ENCODE results near the gene ADSS1. TPM values are rescaled to one million over a fixed set of nuclear protein-coding genes. Genes with fewer than 3 reads are reported as not detected.

Gene ADSS1
- total and polyA plus RNA-seq, 3 experiments from 2014 or later = 1.4 to 1.6 (median 1.5) TPM

GRCh38 chr14:104752423-104752734 lies 28.4 kb downstream of the ADSS1 start:
- Histone ChIP-seq H3K4me1 (ENCODE audit: insufficient read depth, low read length) (peaks cover 20% of the 10 kb centered on the region), H3K27ac (ENCODE audit: low read depth, low read length) (peak overlapping the region; percentile 73), H3K27me3 (ENCODE audit: insufficient read depth, low read length, poor library complexity, severe bottlenecking) (no peaks in the 10 kb centered on the region), H3K36me3 (ENCODE audit: insufficient read depth, low read length) (peaks cover 4% of the 10 kb centered on the region), H3K4me3 (ENCODE audit: low read length) (peak overlapping the region; percentile 87), H3K9me3 (ENCODE audit: low read length) (no peaks in the 10 kb centered on the region)
- no peaks in the 10 kb centered on the region for H3K27me3 Mint-ChIP-seq
- H3K4me1 Mint-ChIP-seq = peaks cover 26 to 53% (median 27%) of the 10 kb centered on the region in 3 donors
- H3K27ac Mint-ChIP-seq = peak overlapping the region; percentile 85 to 96 (median 90)
- ChIA-PET POLR2A (interaction anchor here (0.7 to 1.9 kb wide), 10 partner anchors 10 to 562 kb away, joined by 3 to 12 read pairs (median 3); partner anchors contain the start of genes BTBD6, PACS2 and ZBTB42), CTCF (interaction anchor here (0.7 to 3.4 kb wide), 7 partner anchors 10 to 779 kb away, joined by 3 to 16 read pairs (median 4); no protein-coding TSS in a partner anchor)
- no peak for DNase-seq
- H3K4me3 Mint-ChIP-seq = peak overlapping the region; percentile 88 to 93 (median 92)
- no peaks in the 10 kb centered on the region for H3K9me3 Mint-ChIP-seq
- peaks cover 0 to 35% (median 6%) of the 10 kb centered on the region in 3 donors for H3K36me3 Mint-ChIP-seq

DNA sequence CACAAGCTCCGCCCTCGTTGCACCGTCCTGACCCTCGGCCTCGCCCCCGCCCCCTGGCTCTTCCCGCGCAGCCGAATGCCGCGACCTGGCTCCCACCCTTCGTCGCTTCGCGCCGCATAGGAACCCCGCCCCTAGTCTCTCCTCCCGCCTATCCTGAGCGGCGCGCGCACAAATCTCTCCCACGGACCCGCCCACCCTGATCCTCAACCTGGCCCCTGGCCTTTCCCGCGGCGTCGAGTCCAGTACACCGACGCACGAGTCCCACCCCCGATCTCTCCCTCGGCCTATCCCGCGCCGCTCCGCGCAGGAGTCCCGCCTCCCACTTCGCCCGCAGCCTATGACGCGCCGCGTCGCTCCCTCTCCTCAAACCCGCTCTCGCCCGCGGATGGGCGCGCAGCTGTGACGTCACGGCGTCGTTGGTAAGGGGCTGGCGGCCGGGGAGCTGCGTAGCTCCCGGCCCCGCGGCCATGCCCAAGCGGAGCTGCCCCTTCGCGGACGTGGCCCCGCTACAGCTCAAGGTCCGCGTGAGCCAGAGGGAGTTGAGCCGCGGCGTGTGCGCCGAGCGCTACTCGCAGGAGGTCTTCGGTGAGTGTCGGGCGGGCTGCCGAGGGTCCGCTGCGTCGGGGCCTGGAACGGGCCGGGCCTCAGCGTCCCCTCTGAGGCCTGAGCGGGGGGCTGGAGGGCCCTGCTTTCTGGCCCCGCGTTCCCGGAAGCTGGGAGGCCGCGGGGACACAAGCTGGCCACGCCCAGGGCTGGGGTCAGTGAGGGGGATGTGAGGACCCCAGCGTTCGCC lies 28.9 kb downstream of the ADSS1 start, which contains the start of gene SIVA1:
TSS of gene SIVA1 (plus strand) at position 413 of the 793 bp plus-strand sequence. CDS start at position 468, 55 bp downstream.
- POLR2A ChIA-PET = interaction anchor here (0.6 to 1.9 kb wide), 11 partner anchors 10 to 562 kb away, joined by 3 to 12 read pairs (median 3); partner anchors contain the start of genes BTBD6, PACS2 and ZBTB42
- peak within 1 kb of the TSS; percentile 87 for H3K4me3 ChIP-seq (ENCODE audit: low read length)

GRCh38 chr14:104753528-104754212 lies 29.6 kb downstream of the ADSS1 start:
- H3K36me3 ChIP-seq (ENCODE audit: insufficient read depth, low read length) = peaks cover 4% of the 10 kb centered on the region
- no peaks in the 10 kb centered on the region for H3K9me3 Mint-ChIP-seq
- peak in 1 of 5 donors; percentile 21 for DNase-seq
- peak overlapping the region; percentile 86 to 97 (median 90) for H3K27ac Mint-ChIP-seq
- peak overlapping the region; percentile 73 for H3K4me3 ChIP-seq (ENCODE audit: low read length)
- H3K36me3 Mint-ChIP-seq = peaks cover 0 to 47% (median 6%) of the 10 kb centered on the region in 3 donors
- CTCF ChIA-PET = interaction anchor here (0.7 to 3.4 kb wide), 5 partner anchors 11 to 73 kb away, joined by 3 to 16 read pairs (median 6); partner anchors contain the start of gene ADSS1
- peak overlapping the region; percentile 81 to 93 (median 90) for H3K4me3 Mint-ChIP-seq
- no peaks in the 10 kb centered on the region for H3K27me3 Mint-ChIP-seq
- H3K27ac ChIP-seq (ENCODE audit: low read depth, low read length) = peak overlapping the region; percentile 91
- H3K9me3 ChIP-seq (ENCODE audit: low read length) = no peaks in the 10 kb centered on the region
- H3K4me1 Mint-ChIP-seq = peaks cover 27 to 58% (median 28%) of the 10 kb centered on the region in 3 donors
- no peaks in the 10 kb centered on the region for H3K27me3 ChIP-seq (ENCODE audit: insufficient read depth, low read length, poor library complexity, severe bottlenecking)
- POLR2A ChIA-PET = interaction anchor here (0.6 to 1.9 kb wide), 5 partner anchors 42 to 561 kb away, joined by 3 to 12 read pairs (median 7); partner anchors contain the start of genes PACS2 and ZBTB42
- peaks cover 20% of the 10 kb centered on the region for H3K4me1 ChIP-seq (ENCODE audit: insufficient read depth, low read length)

More for the DNA sequence above, 28.9 kb downstream of the ADSS1 start, which contains the start of gene SIVA1:
- CTCF ChIA-PET = interaction anchor here (0.7 to 3.4 kb wide), 7 partner anchors 11 to 778 kb away, joined by 3 to 16 read pairs (median 4); no protein-coding TSS in a partner anchor
- Histone ChIP-seq H3K27me3 (ENCODE audit: insufficient read depth, low read length, poor library complexity, severe bottlenecking) (no peaks in the 10 kb centered on the region), H3K4me1 (ENCODE audit: insufficient read depth, low read length) (peaks cover 20% of the 10 kb centered on the region), H3K27ac (ENCODE audit: low read depth, low read length) (peak within 1 kb of the TSS; percentile 91), H3K36me3 (ENCODE audit: insufficient read depth, low read length) (peaks cover 4% of the 10 kb centered on the region), H3K9me3 (ENCODE audit: low read length) (no peaks in the 10 kb centered on the region)
- peaks cover 0 to 41% (median 6%) of the 10 kb centered on the region in 3 donors for H3K36me3 Mint-ChIP-seq
- H3K27ac Mint-ChIP-seq = peak within 1 kb of the TSS; percentile 86 to 97 (median 92)
- peaks cover 27 to 58% (median 28%) of the 10 kb centered on the region in 3 donors for H3K4me1 Mint-ChIP-seq
- H3K27me3 Mint-ChIP-seq = no peaks in the 10 kb centered on the region
- peak; percentile 98 to 99 (median 99) for DNase-seq
- no peaks in the 10 kb centered on the region for H3K9me3 Mint-ChIP-seq
- H3K4me3 Mint-ChIP-seq = peak within 1 kb of the TSS; percentile 88 to 93 (median 92)

GRCh38 chr14:104754213-104754851 lies 30.3 kb downstream of the ADSS1 start:
- H3K4me1 Mint-ChIP-seq = peaks cover 27 to 58% (median 28%) of the 10 kb centered on the region in 3 donors
- DNase-seq = no peak
- Histone ChIP-seq H3K4me1 (ENCODE audit: insufficient read depth, low read length) (peaks cover 20% of the 10 kb centered on the region), H3K36me3 (ENCODE audit: insufficient read depth, low read length) (peaks cover 7% of the 10 kb centered on the region), H3K4me3 (ENCODE audit: low read length) (peak overlapping the region; percentile 73), H3K27me3 (ENCODE audit: insufficient read depth, low read length, poor library complexity, severe bottlenecking) (no peaks in the 10 kb centered on the region), H3K9me3 (ENCODE audit: low read length) (no peaks in the 10 kb centered on the region), H3K27ac (ENCODE audit: low read depth, low read length) (peak overlapping the region; percentile 91)
- CTCF ChIA-PET = interaction anchor here (0.7 to 3.4 kb wide), 5 partner anchors 12 to 72 kb away, joined by 3 to 16 read pairs (median 6); partner anchors contain the start of gene ADSS1
- H3K9me3 Mint-ChIP-seq = no peaks in the 10 kb centered on the region
- H3K36me3 Mint-ChIP-seq = peaks cover 0 to 53% (median 8%) of the 10 kb centered on the region in 3 donors
- H3K27me3 Mint-ChIP-seq = no peaks in the 10 kb centered on the region
- H3K27ac Mint-ChIP-seq = peak overlapping the region; percentile 86 to 97 (median 90)
- H3K4me3 Mint-ChIP-seq = peak overlapping the region; percentile 81 to 93 (median 90)
- POLR2A ChIA-PET = no interaction called here

- Histone ChIP-seq H3K4me3 (ENCODE audit: low read length) (no peak overlapping the region), H3K4me1 (ENCODE audit: insufficient read depth, low read length) (peaks cover 20% of the 10 kb centered on the region), H3K36me3 (ENCODE audit: insufficient read depth, low read length) (peaks cover 7% of the 10 kb centered on the region), H3K27me3 (ENCODE audit: insufficient read depth, low read length, poor library complexity, severe bottlenecking) (no peaks in the 10 kb centered on the region), H3K27ac (ENCODE audit: low read depth, low read length) (no peak overlapping the region), H3K9me3 (ENCODE audit: low read length) (no peaks in the 10 kb centered on the region)
- ChIA-PET POLR2A (interaction anchor here (0.7 kb wide), 1 partner anchor 139 kb away, joined by 3 read pairs; no protein-coding TSS in a partner anchor), CTCF (interaction anchor here (1.3 to 1.4 kb wide), 2 partner anchors 11 to 13 kb away, joined by 5 to 6 read pairs; no protein-coding TSS in a partner anchor)
- Mint-ChIP-seq H3K27ac (peak overlapping the region in 2 of 8 donors; percentile 7 to 87), H3K9me3 (no peaks in the 10 kb centered on the region), H3K4me3 (peak overlapping the region in 4 of 7 donors; percentile 31 to 88 (median 64)), H3K36me3 (peaks cover 0 to 66% (median 8%) of the 10 kb centered on the region in 3 donors), H3K4me1 (peaks cover 27 to 58% (median 28%) of the 10 kb centered on the region in 3 donors), H3K27me3 (no peaks in the 10 kb centered on the region)
- DNase-seq = no peak
Measured at GRCh38 chr14:104755621-104756020, 31.6 kb downstream of the ADSS1 start.

DNA sequence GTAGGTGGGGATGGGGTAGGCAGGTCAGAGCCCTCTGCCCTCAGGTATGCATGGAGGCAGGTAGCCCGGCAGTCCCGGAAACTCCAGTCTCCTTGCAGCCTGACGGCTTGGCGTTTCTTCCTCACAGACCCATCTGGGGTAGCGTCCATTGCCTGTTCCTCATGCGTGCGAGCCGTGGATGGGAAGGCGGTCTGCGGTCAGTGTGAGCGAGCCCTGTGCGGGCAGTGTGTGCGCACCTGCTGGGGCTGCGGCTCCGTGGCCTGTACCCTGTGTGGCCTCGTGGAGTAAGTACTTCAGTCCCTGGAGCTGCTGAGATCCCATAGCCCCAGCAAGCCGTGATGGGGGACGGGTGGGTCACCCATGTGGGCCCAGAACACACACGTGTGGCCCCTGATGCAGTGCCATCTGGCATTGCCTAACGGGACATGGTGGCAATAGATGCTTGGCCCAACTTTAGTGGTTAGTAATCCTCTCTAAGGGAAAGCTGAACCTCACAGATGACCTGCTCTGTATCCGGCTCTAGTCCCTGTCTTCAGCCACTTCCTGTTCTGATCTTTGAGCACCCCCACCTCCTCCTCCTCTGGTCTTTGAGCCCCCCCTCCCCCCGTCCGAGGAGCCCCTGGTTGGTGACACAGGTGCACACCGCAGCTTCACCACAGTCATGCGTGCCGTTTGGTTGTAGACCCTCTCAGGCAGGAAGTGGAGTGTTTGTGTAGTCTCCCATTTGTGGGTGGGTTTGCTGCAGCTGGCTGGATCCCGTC lies 32.6 kb downstream of the ADSS1 start:
- peaks cover 28 to 55% (median 32%) of the 10 kb centered on the region in 3 donors for H3K4me1 Mint-ChIP-seq
- no peaks in the 10 kb centered on the region for H3K27me3 Mint-ChIP-seq
- H3K36me3 Mint-ChIP-seq = peaks cover 0 to 76% (median 13%) of the 10 kb centered on the region in 3 donors
- no peaks in the 10 kb centered on the region for H3K27me3 ChIP-seq (ENCODE audit: insufficient read depth, low read length, poor library complexity, severe bottlenecking)
- POLR2A ChIA-PET = no interaction called here
- H3K36me3 ChIP-seq (ENCODE audit: insufficient read depth, low read length) = peaks cover 12% of the 10 kb centered on the region
- H3K27ac ChIP-seq (ENCODE audit: low read depth, low read length) = no peak overlapping the region
- H3K4me1 ChIP-seq (ENCODE audit: insufficient read depth, low read length) = peaks cover 20% of the 10 kb centered on the region
- H3K4me3 ChIP-seq (ENCODE audit: low read length) = no peak overlapping the region
- DNase-seq = no peak
- H3K27ac Mint-ChIP-seq = peak overlapping the region in 1 of 8 donors; percentile 87
- CTCF ChIA-PET = interaction anchor here (1.7 kb wide), 1 partner anchor 12 kb away, joined by 6 read pairs; no protein-coding TSS in a partner anchor
- H3K9me3 ChIP-seq (ENCODE audit: low read length) = no peaks in the 10 kb centered on the region
- peak overlapping the region in 4 of 7 donors; percentile 12 to 80 (median 43) for H3K4me3 Mint-ChIP-seq
- H3K9me3 Mint-ChIP-seq = no peaks in the 10 kb centered on the region
